Glutamatergic neuron (in vitro differentiated cells): ENCODE data around the gene NYNRIN. TPM values are rescaled to one million over a fixed set of nuclear protein-coding genes. Genes with fewer than 3 reads are reported as not detected.

Experiments used
- DNase-seq: peaks from one replicate; pipeline ENCODE4 v3.0.0; 2022
- H3K27ac Mint-ChIP-seq: one replicate; pipeline ENCODE4 v1.8.0; 2020; ENCODE audit warnings: mild to moderate bottlenecking, mixed read lengths, inconsistent platforms; ENCODE audit not compliant: unreplicated experiment
- H3K27me3 Mint-ChIP-seq: one replicate; pipeline ENCODE4 v1.8.0; 2020; ENCODE audit warnings: mild to moderate bottlenecking, moderate library complexity, mixed read lengths, inconsistent platforms; ENCODE audit not compliant: unreplicated experiment
- H3K36me3 Mint-ChIP-seq: one replicate; pipeline ENCODE4 v1.8.0; 2020; ENCODE audit warnings: mild to moderate bottlenecking, mixed read lengths, inconsistent platforms; ENCODE audit not compliant: unreplicated experiment
- H3K4me1 Mint-ChIP-seq: one replicate; pipeline ENCODE4 v1.8.0; 2020; ENCODE audit warnings: mild to moderate bottlenecking, low read depth, mixed read lengths, inconsistent platforms; ENCODE audit not compliant: unreplicated experiment
- H3K4me3 Mint-ChIP-seq: one replicate; pipeline ENCODE4 v1.8.0; 2020; ENCODE audit warnings: mild to moderate bottlenecking, mixed read lengths, inconsistent platforms; ENCODE audit not compliant: unreplicated experiment
- H3K9me3 Mint-ChIP-seq: one replicate; pipeline ENCODE4 v1.8.0; 2020; ENCODE audit warnings: mild to moderate bottlenecking, moderate library complexity, mixed read lengths, inconsistent platforms; ENCODE audit not compliant: unreplicated experiment
- total RNA-seq: library from RNA; stranded (reverse); fragmentation: NEBNext Ultra II Directional; extraction: Animal tissue kit (Norgen Biotek cat#: 25700); gene quantifications from one replicate; pipeline ENCODE4 v1.2.1, GENCODE V29; 2021; ENCODE audit not compliant: unreplicated experiment
- TF ChIP-seq, protein P1 (sequence below): fragments of 200-600 bp; sonication (generic); IDR thresholded peaks from one replicate; pipeline ENCODE4 v1.5.0; 2021; ENCODE audit not compliant: partially characterized antibody, unreplicated experiment

The NYNRIN gene
- total RNA-seq, 1 donor from 2014 or later = 33.5 TPM

DNA sequence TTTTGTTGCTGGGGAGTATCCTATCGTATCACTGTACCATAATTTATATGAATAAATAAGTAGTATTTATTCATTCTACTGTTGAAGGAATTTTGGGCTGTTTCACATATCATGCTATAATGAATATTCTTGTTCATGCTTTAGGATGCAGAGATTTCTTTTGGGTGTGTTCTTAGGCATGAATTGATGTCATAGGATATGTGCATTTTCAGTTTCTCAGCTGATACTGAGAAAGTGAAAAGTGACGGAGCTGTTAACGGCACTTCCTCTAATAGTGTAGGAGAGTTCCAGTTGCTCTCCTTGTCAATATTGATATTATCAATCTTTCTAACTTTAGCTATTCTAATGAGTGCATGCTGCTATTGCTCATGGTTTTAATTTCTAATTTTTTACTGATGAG, 67.0 kb downstream of the NYNRIN start:
- H3K27me3 Mint-ChIP-seq = peaks cover 2% of the 10 kb centered on the region
- H3K27ac Mint-ChIP-seq = no peak overlapping the region
- H3K4me3 Mint-ChIP-seq = no peak overlapping the region
- H3K9me3 Mint-ChIP-seq = no peaks in the 10 kb centered on the region
- peaks cover 6% of the 10 kb centered on the region for H3K36me3 Mint-ChIP-seq
- TF ChIP-seq, protein P1, sequence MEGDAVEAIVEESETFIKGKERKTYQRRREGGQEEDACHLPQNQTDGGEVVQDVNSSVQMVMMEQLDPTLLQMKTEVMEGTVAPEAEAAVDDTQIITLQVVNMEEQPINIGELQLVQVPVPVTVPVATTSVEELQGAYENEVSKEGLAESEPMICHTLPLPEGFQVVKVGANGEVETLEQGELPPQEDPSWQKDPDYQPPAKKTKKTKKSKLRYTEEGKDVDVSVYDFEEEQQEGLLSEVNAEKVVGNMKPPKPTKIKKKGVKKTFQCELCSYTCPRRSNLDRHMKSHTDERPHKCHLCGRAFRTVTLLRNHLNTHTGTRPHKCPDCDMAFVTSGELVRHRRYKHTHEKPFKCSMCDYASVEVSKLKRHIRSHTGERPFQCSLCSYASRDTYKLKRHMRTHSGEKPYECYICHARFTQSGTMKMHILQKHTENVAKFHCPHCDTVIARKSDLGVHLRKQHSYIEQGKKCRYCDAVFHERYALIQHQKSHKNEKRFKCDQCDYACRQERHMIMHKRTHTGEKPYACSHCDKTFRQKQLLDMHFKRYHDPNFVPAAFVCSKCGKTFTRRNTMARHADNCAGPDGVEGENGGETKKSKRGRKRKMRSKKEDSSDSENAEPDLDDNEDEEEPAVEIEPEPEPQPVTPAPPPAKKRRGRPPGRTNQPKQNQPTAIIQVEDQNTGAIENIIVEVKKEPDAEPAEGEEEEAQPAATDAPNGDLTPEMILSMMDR = no peak
- H3K4me1 Mint-ChIP-seq = no peaks in the 10 kb centered on the region
- DNase-seq = no peak

Other genes with a start within 250 kb of the NYNRIN start
- 31.0 TPM for gene IRF9, start 237.7 kb upstream of the NYNRIN start, total RNA-seq
- gene REC8, start 226.9 kb upstream of the NYNRIN start, total RNA-seq = 136 TPM
- 25.5 TPM for gene IPO4, start 210.2 kb upstream of the NYNRIN start, total RNA-seq
- gene TM9SF1, start 203.6 kb upstream of the NYNRIN start, total RNA-seq = 35.0 TPM
- not detected for gene TSSK4, start 193.3 kb upstream of the NYNRIN start, total RNA-seq
- 32.4 TPM for gene CHMP4A, start 185.5 kb upstream of the NYNRIN start, total RNA-seq
- 25.5 TPM for gene MDP1, start 182.9 kb upstream of the NYNRIN start, total RNA-seq
- 169 TPM for gene NEDD8, start 166.6 kb upstream of the NYNRIN start, total RNA-seq
- gene GMPR2, start 166.1 kb upstream of the NYNRIN start, total RNA-seq = 55.8 TPM
- gene TINF2, start 156.4 kb upstream of the NYNRIN start, total RNA-seq = 67.0 TPM
- gene TGM1, start 135.8 kb upstream of the NYNRIN start, total RNA-seq = 4.2 TPM
- 30.3 TPM for gene RABGGTA, start 127.4 kb upstream of the NYNRIN start, total RNA-seq
- 25.1 TPM for gene DHRS1, start 99.2 kb upstream of the NYNRIN start, total RNA-seq
- gene NOP9, start 99.2 kb upstream of the NYNRIN start, total RNA-seq = 29.2 TPM
- 1.8 TPM for gene CIDEB, start 91.0 kb upstream of the NYNRIN start, total RNA-seq
- 8.9 TPM for gene LTB4R2, start 88.9 kb upstream of the NYNRIN start, total RNA-seq
- gene LTB4R, start 87.5 kb upstream of the NYNRIN start, total RNA-seq = 7.1 TPM
- gene ADCY4, start 63.9 kb upstream of the NYNRIN start, total RNA-seq = not detected
- gene RIPK3, start 59.0 kb upstream of the NYNRIN start, total RNA-seq = not detected
- 11.4 TPM for gene NFATC4, start 30.8 kb upstream of the NYNRIN start, total RNA-seq
- gene CBLN3, start 30.7 kb downstream of the NYNRIN start, total RNA-seq = 0.51 TPM
- gene KHNYN, start 31.0 kb downstream of the NYNRIN start, total RNA-seq = 28.9 TPM
- gene SDR39U1, start 43.8 kb downstream of the NYNRIN start, total RNA-seq = 70.4 TPM
- gene CMA1, start 109.3 kb downstream of the NYNRIN start, total RNA-seq = not detected
- gene CTSG, start 177.2 kb downstream of the NYNRIN start, total RNA-seq = not detected
- gene GZMH, start 210.7 kb downstream of the NYNRIN start, total RNA-seq = not detected
- gene GZMB, start 235.2 kb downstream of the NYNRIN start, total RNA-seq = not detected